HepG2 (cell line): ENCODE data around the gene ARVCF. TPM values are rescaled to one million over a fixed set of nuclear protein-coding genes. Genes with fewer than 3 reads are reported as not detected.

ENCODE experiments used
- RFXAP ChIP-seq: sonication (generic); formaldehyde crosslinking; IDR thresholded peaks from 2 replicates; pipeline ENCODE4 v1.4.0; 2020; ENCODE audit warnings: missing genetic modification reagents, borderline replicate concordance
- ZFP41 ChIP-seq: sonication (generic); formaldehyde crosslinking; IDR thresholded peaks from 2 replicates; pipeline ENCODE4 v1.4.0; 2020; ENCODE audit warnings: mild to moderate bottlenecking, missing genetic modification reagents, borderline replicate concordance
- ZNF263 ChIP-seq: sonication (generic); formaldehyde crosslinking; IDR thresholded peaks from 2 replicates; pipeline ENCODE4 v1.4.0; 2020; ENCODE audit warnings: missing genetic modification reagents
- ZNF33A ChIP-seq: sonication (generic); formaldehyde crosslinking; IDR thresholded peaks from 2 replicates; pipeline ENCODE4 v1.5.1; 2020; ENCODE audit warnings: missing genetic modification reagents, mild to moderate bottlenecking, moderate library complexity, borderline replicate concordance
- ZNF382 ChIP-seq: sonication (generic); formaldehyde crosslinking; IDR thresholded peaks from 2 replicates; pipeline ENCODE4 v1.5.0; 2020; ENCODE audit warnings: missing genetic modification reagents, mild to moderate bottlenecking, borderline replicate concordance
- polyA plus RNA-seq, 8 experiments: library from polyadenylated mRNA; depleted of rRNA in 3 of 8; stranded (reverse) in 7 of 8; unstranded in 1 of 8; fragments of >200 nt; fragmentation: Illumina TruSeq in 4 of 8; extraction: Trizol in 4 of 8; gene quantifications; 2 replicates each; pipeline versions ENCODE4 v1.2.1 to v1.2.3, GENCODE V29; 2011 to 2016; ENCODE audit warnings: low read depth in 4 of 8, missing spikeins in 1 of 8, mixed read lengths in 1 of 8; ENCODE audit not compliant: insufficient read depth in 1 of 8
- total RNA-seq, 5 experiments: library from RNA; depleted of rRNA; stranded (reverse); fragments of >200 nt; fragmentation: Illumina TruSeq; extraction: Trizol; gene quantifications; 2 replicates each; pipeline ENCODE4 v1.2.3, GENCODE V29; 2016; ENCODE audit warnings: low read depth in 1 of 5
- TF ChIP-seq, protein P1 (sequence below): sonication (generic); formaldehyde crosslinking; IDR thresholded peaks from 2 replicates; pipeline ENCODE4 v1.5.1; 2020; ENCODE audit warnings: mild to moderate bottlenecking, missing genetic modification reagents, borderline replicate concordance
- TF ChIP-seq, protein P2 (sequence below): sonication (generic); formaldehyde crosslinking; IDR thresholded peaks from 2 replicates; pipeline ENCODE4 v1.4.0; 2020; ENCODE audit warnings: missing genetic modification reagents
- TF ChIP-seq, protein P3 (sequence below): sonication (generic); formaldehyde crosslinking; conservative IDR thresholded peaks from 2 replicates; pipeline ENCODE4 v1.4.0; 2020; ENCODE audit warnings: missing genetic modification reagents
- TF ChIP-seq, protein P4 (sequence below): sonication (generic); formaldehyde crosslinking; conservative IDR thresholded peaks from 2 replicates; pipeline ENCODE4 v1.4.0; 2020; ENCODE audit warnings: missing genetic modification reagents
- TF ChIP-seq, protein P5 (sequence below): IDR thresholded peaks from 2 replicates; pipeline ENCODE4 v1.6.1; 2016

The ARVCF gene
- total and polyA plus RNA-seq, 2 of the 13 experiments (the other 11 are each of a cell fraction or from before 2014, with no cell fraction given), result 16.4 to 17.7 TPM

DNA sequence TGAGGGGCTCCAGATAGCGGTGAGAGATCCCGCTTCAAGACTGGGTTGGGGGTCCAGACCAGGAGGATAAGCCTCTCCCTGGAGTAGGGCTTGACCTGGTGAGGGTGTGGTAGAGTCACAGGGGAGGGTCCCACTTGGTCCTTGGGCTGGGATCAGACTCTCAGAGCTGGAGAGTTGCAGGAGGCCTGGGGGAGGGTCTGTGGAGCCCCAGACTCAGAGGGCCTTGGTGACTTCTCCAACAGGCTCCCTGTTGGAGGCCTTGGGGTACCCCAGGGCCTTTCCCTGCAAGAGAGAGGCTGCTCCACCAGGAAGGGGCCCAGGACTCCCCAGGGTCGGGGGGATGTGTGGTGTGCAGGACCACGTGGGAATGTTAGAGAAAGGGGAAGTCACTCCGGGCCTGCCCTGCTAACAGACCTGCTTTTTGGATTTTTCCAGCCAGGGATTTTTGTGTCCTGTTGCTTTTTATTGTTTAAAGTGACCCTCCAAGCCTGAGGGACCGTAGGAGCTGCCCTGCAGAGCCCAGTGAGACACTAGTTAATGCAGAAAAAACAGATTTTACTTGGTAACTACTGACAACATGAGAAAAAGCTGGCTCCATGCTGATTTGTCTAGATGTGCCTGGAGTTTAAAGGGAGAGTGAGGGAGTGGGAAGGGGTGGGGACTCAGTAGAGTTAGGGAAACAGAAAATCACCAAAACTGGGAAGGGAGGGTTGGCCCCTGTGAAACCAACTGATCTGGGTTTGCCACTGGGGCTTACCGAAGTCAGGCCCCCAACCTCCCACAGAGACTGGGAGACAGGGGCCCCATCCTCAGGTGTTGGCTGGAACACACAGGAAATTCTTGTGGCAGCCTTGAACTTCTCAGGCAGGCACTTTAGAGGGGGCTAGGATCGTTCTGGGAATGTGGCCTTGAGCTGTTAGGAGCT, 74.2 kb downstream of the ARVCF start (continued):
- TF ChIP-seq, protein P1, sequence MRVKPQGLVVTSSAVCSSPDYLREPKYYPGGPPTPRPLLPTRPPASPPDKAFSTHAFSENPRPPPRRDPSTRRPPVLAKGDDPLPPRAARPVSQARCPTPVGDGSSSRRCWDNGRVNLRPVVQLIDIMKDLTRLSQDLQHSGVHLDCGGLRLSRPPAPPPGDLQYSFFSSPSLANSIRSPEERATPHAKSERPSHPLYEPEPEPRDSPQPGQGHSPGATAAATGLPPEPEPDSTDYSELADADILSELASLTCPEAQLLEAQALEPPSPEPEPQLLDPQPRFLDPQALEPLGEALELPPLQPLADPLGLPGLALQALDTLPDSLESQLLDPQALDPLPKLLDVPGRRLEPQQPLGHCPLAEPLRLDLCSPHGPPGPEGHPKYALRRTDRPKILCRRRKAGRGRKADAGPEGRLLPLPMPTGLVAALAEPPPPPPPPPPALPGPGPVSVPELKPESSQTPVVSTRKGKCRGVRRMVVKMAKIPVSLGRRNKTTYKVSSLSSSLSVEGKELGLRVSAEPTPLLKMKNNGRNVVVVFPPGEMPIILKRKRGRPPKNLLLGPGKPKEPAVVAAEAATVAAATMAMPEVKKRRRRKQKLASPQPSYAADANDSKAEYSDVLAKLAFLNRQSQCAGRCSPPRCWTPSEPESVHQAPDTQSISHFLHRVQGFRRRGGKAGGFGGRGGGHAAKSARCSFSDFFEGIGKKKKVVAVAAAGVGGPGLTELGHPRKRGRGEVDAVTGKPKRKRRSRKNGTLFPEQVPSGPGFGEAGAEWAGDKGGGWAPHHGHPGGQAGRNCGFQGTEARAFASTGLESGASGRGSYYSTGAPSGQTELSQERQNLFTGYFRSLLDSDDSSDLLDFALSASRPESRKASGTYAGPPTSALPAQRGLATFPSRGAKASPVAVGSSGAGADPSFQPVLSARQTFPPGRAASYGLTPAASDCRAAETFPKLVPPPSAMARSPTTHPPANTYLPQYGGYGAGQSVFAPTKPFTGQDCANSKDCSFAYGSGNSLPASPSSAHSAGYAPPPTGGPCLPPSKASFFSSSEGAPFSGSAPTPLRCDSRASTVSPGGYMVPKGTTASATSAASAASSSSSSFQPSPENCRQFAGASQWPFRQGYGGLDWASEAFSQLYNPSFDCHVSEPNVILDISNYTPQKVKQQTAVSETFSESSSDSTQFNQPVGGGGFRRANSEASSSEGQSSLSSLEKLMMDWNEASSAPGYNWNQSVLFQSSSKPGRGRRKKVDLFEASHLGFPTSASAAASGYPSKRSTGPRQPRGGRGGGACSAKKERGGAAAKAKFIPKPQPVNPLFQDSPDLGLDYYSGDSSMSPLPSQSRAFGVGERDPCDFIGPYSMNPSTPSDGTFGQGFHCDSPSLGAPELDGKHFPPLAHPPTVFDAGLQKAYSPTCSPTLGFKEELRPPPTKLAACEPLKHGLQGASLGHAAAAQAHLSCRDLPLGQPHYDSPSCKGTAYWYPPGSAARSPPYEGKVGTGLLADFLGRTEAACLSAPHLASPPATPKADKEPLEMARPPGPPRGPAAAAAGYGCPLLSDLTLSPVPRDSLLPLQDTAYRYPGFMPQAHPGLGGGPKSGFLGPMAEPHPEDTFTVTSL (CRISPR knock-in tag), result peak; percentile 40; the same call in 1 of the 2 replicates
- TF ChIP-seq, protein P2, sequence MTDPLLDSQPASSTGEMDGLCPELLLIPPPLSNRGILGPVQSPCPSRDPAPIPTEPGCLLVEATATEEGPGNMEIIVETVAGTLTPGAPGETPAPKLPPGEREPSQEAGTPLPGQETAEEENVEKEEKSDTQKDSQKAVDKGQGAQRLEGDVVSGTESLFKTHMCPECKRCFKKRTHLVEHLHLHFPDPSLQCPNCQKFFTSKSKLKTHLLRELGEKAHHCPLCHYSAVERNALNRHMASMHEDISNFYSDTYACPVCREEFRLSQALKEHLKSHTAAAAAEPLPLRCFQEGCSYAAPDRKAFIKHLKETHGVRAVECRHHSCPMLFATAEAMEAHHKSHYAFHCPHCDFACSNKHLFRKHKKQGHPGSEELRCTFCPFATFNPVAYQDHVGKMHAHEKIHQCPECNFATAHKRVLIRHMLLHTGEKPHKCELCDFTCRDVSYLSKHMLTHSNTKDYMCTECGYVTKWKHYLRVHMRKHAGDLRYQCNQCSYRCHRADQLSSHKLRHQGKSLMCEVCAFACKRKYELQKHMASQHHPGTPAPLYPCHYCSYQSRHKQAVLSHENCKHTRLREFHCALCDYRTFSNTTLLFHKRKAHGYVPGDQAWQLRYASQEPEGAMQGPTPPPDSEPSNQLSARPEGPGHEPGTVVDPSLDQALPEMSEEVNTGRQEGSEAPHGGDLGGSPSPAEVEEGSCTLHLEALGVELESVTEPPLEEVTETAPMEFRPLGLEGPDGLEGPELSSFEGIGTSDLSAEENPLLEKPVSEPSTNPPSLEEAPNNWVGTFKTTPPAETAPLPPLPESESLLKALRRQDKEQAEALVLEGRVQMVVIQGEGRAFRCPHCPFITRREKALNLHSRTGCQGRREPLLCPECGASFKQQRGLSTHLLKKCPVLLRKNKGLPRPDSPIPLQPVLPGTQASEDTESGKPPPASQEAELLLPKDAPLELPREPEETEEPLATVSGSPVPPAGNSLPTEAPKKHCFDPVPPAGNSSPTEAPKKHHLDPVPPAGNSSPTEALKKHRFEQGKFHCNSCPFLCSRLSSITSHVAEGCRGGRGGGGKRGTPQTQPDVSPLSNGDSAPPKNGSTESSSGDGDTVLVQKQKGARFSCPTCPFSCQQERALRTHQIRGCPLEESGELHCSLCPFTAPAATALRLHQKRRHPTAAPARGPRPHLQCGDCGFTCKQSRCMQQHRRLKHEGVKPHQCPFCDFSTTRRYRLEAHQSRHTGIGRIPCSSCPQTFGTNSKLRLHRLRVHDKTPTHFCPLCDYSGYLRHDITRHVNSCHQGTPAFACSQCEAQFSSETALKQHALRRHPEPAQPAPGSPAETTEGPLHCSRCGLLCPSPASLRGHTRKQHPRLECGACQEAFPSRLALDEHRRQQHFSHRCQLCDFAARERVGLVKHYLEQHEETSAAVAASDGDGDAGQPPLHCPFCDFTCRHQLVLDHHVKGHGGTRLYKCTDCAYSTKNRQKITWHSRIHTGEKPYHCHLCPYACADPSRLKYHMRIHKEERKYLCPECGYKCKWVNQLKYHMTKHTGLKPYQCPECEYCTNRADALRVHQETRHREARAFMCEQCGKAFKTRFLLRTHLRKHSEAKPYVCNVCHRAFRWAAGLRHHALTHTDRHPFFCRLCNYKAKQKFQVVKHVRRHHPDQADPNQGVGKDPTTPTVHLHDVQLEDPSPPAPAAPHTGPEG (CRISPR knock-in tag), result no peak
- TF ChIP-seq RFXAP (CRISPR knock-in tag) (no peak), ZNF33A (CRISPR knock-in tag) (no peak), ZNF382 (CRISPR knock-in tag) (no peak), ZNF263 (CRISPR knock-in tag) (no peak), ZFP41 (CRISPR knock-in tag) (no peak)
- TF ChIP-seq, protein P3, sequence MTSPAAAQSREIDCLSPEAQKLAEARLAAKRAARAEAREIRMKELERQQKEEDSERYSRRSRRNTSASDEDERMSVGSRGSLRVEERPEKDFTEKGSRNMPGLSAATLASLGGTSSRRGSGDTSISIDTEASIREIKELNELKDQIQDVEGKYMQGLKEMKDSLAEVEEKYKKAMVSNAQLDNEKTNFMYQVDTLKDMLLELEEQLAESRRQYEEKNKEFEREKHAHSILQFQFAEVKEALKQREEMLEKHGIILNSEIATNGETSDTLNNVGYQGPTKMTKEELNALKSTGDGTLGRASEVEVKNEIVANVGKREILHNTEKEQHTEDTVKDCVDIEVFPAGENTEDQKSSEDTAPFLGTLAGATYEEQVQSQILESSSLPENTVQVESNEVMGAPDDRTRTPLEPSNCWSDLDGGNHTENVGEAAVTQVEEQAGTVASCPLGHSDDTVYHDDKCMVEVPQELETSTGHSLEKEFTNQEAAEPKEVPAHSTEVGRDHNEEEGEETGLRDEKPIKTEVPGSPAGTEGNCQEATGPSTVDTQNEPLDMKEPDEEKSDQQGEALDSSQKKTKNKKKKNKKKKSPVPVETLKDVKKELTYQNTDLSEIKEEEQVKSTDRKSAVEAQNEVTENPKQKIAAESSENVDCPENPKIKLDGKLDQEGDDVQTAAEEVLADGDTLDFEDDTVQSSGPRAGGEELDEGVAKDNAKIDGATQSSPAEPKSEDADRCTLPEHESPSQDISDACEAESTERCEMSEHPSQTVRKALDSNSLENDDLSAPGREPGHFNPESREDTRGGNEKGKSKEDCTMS, result no peak
- TF ChIP-seq, protein P4, sequence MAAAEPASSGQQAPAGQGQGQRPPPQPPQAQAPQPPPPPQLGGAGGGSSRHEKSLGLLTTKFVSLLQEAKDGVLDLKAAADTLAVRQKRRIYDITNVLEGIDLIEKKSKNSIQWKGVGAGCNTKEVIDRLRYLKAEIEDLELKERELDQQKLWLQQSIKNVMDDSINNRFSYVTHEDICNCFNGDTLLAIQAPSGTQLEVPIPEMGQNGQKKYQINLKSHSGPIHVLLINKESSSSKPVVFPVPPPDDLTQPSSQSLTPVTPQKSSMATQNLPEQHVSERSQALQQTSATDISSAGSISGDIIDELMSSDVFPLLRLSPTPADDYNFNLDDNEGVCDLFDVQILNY, result no peak
- TF ChIP-seq, protein P5, sequence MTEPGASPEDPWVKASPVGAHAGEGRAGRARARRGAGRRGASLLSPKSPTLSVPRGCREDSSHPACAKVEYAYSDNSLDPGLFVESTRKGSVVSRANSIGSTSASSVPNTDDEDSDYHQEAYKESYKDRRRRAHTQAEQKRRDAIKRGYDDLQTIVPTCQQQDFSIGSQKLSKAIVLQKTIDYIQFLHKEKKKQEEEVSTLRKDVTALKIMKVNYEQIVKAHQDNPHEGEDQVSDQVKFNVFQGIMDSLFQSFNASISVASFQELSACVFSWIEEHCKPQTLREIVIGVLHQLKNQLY, result no peak
